Fibroblast of the aortic adventitia (primary cell): ENCODE data around the gene TCF4. TPM values are rescaled to one million over a fixed set of nuclear protein-coding genes. Genes with fewer than 3 reads are reported as not detected.

Experiments
- DNase-seq: peaks from one replicate; pipeline ENCODE4 v3.0.0-alpha.2; 2010; ENCODE audit warnings: low read depth
- H3K4me3 ChIP-seq: 2 replicates; pipeline ENCODE4 v1.5.1; 2011; ENCODE audit warnings: low read depth, mild to moderate bottlenecking, control low read depth, low read length, moderate library complexity
- total RNA-seq: library from RNA; depleted of rRNA; stranded (reverse); fragments of >200 nt; gene quantifications from 2 replicates; pipeline ENCODE4 v1.2.3, GENCODE V29; 2012; ENCODE audit warnings: low replicate concordance
- TF ChIP-seq, protein P1 (sequence below): IDR thresholded peaks from 2 replicates; pipeline ENCODE4 v1.5.1; 2011; ENCODE audit warnings: mild to moderate bottlenecking, low read length, control low read depth, inconsistent platforms; ENCODE audit not compliant: insufficient read depth

TCF4 gene
- total RNA-seq, 1 donor, result 105 TPM

DNA sequence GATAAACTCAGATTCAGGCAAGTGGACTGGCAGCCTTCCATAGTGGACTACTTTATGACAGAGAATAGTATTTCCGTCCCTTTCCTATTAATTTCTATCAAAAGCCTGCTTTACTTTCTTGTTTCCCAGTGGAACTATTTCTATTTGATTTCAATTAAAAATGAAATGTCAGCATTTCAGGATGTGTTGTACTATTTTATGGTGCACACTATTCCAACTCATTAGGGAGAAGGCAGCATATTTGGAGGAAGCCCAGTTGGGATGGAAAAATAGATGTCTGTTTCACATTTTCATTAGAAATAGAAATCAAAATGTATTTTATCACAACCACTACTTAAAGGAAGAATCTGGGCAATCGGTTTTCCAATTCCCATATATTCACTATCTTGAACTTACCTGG lies 37.9 kb upstream of the TCF4 start:
- DNase-seq, result no peak
- no peak overlapping the region for H3K4me3 ChIP-seq
- TF ChIP-seq, protein P1, sequence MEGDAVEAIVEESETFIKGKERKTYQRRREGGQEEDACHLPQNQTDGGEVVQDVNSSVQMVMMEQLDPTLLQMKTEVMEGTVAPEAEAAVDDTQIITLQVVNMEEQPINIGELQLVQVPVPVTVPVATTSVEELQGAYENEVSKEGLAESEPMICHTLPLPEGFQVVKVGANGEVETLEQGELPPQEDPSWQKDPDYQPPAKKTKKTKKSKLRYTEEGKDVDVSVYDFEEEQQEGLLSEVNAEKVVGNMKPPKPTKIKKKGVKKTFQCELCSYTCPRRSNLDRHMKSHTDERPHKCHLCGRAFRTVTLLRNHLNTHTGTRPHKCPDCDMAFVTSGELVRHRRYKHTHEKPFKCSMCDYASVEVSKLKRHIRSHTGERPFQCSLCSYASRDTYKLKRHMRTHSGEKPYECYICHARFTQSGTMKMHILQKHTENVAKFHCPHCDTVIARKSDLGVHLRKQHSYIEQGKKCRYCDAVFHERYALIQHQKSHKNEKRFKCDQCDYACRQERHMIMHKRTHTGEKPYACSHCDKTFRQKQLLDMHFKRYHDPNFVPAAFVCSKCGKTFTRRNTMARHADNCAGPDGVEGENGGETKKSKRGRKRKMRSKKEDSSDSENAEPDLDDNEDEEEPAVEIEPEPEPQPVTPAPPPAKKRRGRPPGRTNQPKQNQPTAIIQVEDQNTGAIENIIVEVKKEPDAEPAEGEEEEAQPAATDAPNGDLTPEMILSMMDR, result no peak

DNA sequence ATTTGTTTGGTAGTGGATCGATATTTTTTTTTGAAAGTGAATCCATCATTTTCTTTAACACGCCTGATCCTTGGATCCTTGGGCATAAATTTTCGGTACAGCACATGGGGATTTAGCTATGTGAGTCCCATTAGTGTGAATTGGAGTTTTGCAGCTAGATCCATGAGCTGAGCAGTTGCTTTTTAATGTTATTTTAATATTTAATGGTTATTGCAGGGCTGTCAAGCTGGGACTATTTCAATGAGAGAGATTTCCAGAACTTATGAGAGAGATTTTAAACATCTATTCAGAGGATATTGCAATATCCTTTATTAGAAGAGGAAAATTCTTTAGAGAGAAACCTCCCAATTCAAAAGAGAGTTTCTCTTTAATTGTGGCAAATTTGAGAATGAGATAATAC lies 35.6 kb upstream of the TCF4 start:
- DNase-seq, result no peak
- TF ChIP-seq, protein P1, result no peak
- no peak overlapping the region for H3K4me3 ChIP-seq

DNA sequence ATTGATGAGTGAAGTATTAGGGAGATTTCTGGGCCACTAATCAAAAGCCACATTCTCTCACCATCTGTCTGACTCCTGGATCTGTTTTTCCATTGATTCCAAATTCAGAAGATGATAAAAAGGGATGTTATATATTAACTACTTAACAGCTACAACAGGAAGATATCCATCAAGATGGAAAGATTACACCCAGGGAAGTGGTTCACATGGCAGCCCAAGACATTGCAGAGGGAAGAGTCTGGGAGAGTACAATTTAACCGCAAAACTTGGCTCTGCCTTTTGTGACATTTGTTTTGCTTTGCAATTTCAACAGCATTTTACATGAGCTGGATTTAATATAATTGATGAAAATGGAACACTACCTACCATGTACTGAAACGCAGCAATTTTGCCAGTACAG lies 22.5 kb upstream of the TCF4 start:
- no peak overlapping the region for H3K4me3 ChIP-seq
- DNase-seq, result no peak
- TF ChIP-seq, protein P1, result no peak

DNA sequence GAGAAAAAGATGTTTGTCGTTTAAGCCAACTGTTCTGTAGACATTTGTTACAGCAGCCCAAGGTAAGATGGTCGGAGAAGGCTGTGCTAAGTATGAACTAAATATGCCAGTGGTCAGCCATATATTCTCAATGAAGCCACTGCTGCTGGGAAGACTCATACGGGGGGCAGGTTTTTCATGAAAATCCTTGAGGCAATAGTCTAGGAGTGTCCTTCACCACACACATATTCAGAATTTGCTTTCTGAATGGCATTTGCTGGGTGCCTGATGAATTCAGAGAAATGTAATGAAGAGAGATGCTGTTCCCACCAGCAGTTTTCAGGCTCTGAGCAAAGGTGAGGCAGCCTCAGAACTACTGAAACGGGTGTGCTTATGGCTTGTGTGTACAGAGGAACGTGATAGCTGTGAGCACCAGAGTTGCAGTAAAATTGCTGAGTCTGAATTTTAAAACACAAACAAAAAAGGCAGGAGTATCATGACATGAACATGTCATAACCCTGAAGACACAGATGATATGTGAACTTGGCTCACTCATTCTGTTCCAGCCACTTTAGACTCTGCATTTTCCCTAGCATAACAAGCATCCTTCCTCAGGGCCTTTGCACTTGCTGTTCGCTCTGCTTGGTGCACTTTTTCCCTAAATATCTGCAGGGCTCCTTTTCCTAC lies 21.3 kb upstream of the TCF4 start:
- no peak for DNase-seq
- TF ChIP-seq, protein P1, result no peak
- H3K4me3 ChIP-seq, result no peak overlapping the region

DNA sequence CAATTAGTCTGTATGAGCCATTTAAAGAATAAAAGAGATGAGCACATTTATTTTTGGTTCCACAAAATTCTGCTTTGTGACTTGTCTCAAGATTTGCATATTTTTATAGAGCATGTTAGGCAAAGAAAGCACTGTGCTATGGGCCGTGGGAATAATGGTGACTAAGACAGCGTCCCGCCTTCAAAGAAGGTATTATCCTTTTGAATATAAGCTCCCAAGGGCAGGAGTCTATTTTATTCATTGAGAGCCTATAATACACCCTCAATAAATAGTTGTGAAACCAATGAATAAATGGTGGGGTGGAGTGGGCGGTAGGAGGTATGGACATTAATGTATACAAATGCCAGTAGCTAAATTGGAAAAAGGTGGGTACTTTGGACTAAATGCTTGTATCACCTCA lies 20.5 kb upstream of the TCF4 start:
- H3K4me3 ChIP-seq, result no peak overlapping the region
- no peak for DNase-seq
- TF ChIP-seq, protein P1, result no peak

DNA sequence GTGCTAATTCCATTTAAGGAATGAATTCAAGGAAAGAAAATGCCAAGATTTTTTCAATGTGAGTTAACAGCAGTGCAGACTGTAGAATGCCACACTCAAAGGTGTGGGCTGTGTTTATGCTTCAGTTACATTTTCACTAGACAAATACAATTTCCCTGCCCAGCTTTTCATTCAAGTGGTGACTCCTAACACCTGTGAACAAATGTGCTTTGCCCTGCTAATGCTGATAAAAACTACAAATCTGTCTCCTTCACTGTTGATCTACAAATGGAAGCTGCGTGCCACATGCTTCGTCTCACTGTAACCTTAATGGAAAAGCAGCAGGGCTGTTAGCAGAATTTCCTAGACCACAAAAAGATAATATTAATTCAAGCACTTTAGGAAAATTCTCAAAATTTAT lies 19.8 kb upstream of the TCF4 start:
- TF ChIP-seq, protein P1, result no peak
- no peak for DNase-seq
- H3K4me3 ChIP-seq, result no peak overlapping the region
